Activated CD4-positive, alpha-beta T cell treated with anti-CD3 and anti-CD28 coated beads for 36 hours (primary cell): ENCODE results near the gene STAT1. TPM values are rescaled to one million over a fixed set of nuclear protein-coding genes. Genes with fewer than 3 reads are reported as not detected.

Experiments
- ATAC-seq: fragments of 200-7000 bp; cut with Tn5 transposase; one replicate; pipeline ENCODE4 v1.10.0; 2021; ENCODE audit warnings: mild to moderate bottlenecking, moderate library complexity
- CTCF ChIA-PET: fragments of 350-600 bp; sonication (Branson Sonifier 250); formaldehyde crosslinking; loops from one replicate; lab custom pipeline; 2021; ENCODE audit warnings: antibody characterized with exemption; lab: Charles Lee
- POLR2A ChIA-PET: fragments of 350-600 bp; sonication (Branson Sonifier 250); formaldehyde crosslinking; loops from one replicate; lab custom pipeline; 2021; ENCODE audit warnings: antibody characterized with exemption, inconsistent platforms; lab: Charles Lee
- DNase-seq: peaks from one replicate; pipeline ENCODE4 v3.0.0-alpha.2; 2020
- H3K27ac Mint-ChIP-seq: one replicate; pipeline ENCODE4 v1.8.0; 2021; ENCODE audit warnings: mixed read lengths
- H3K27me3 Mint-ChIP-seq: one replicate; pipeline ENCODE4 v1.8.0; 2021; ENCODE audit warnings: mixed read lengths
- H3K36me3 Mint-ChIP-seq: one replicate; pipeline ENCODE4 v1.8.0; 2021; ENCODE audit warnings: low read depth, mixed read lengths
- H3K4me1 Mint-ChIP-seq: one replicate; pipeline ENCODE4 v1.8.0; 2021; ENCODE audit warnings: mixed read lengths
- H3K4me3 Mint-ChIP-seq: one replicate; pipeline ENCODE4 v1.8.0; 2021; ENCODE audit warnings: mild to moderate bottlenecking, moderate library complexity, mixed read lengths
- H3K9me3 Mint-ChIP-seq: one replicate; pipeline ENCODE4 v1.8.0; 2021; ENCODE audit warnings: low read depth, mixed read lengths
- intact Hi-C, 2 experiments: fragments of 100-400 bp; cut with DNase I in 1 of 2; cut with micrococcal nuclease in 1 of 2; formaldehyde crosslinking; loops; one replicate each; pipeline versions ENCODE4 v1.14.2 to v1.15.1; 2022 to 2024; cut with DNase I, micrococcal nuclease
- total RNA-seq, 2 experiments: library from RNA; stranded (reverse); gene quantifications; one replicate each; pipeline ENCODE4 v1.2.3, GENCODE V29; 2021

STAT1 gene
- total RNA-seq, 2 experiments from 2014 or later = 317 to 343 TPM

DNA sequence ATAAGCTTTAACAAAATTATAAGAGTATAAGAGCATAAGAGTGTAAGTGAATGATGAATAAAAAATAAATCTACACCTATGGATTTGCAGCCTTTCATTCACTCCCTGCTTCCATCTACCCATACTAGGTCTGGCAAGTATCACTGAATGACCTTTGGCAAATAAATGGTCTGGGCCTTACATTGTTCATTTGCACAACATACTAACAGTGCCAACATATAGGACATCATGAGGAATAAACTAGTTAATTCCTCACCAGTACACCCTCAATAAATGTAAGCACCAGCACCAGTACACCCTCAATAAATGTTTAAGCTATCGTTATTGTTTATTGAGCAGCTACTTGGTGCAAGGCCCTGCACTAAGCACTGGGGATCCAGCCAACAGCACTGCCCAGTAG lies 26.9 kb downstream of the STAT1 start:
- POLR2A ChIA-PET = interaction anchor here (1.0 kb wide), 1 partner anchor 101 kb away, joined by 3 read pairs; no protein-coding TSS in a partner anchor

DNA sequence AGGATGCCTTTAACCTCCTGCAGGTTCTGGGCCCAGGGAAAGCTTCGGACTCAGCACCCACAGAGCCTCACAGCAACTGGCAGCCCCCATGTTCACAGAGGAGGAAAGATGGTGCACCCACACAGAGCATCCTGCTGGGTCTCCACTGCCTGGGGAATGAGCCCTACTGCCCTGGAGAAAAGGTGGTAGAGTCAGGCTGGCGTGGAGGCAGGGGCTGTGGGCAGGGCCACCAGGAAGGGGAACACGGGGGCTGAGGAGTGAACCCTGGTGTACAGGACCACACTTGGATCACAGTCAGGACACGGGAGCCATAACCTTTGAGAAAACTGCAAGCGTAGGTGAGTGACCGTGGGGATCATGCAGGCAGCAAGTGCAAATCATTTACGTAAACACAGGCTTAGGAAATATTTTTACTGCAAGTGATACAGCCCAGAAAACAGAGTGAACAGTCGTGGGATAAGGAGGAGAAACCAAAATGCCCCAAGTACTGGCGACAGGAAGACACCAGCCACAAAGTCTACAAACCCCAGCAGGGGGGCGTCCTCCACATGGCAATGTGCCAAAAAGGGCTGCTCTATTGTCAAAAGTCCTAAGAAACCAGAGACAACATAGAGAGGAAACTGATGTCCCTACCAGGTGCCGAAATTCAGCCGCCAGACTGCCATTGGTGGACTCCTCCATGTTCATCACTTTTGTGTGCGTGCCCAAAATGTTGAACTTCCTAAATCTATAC lies 27.6 kb downstream of the STAT1 start:
- peaks cover 91% of the 10 kb centered on the region for H3K36me3 Mint-ChIP-seq
- CTCF ChIA-PET = interaction anchor here (0.6 to 1.7 kb wide), 3 partner anchors 16 to 515 kb away, joined by 3 read pairs; no protein-coding TSS in a partner anchor
- H3K4me3 Mint-ChIP-seq = no peak overlapping the region
- DNase-seq (no peak), ATAC-seq (no peak)
- no peaks in the 10 kb centered on the region for H3K27me3 Mint-ChIP-seq
- H3K4me1 Mint-ChIP-seq = peaks cover 44% of the 10 kb centered on the region
- intact Hi-C loops = no loop called here
- no peaks in the 10 kb centered on the region for H3K9me3 Mint-ChIP-seq
- H3K27ac Mint-ChIP-seq = peak overlapping the region; percentile 55
- POLR2A ChIA-PET = no interaction called here

More for the DNA sequence above, 26.9 kb downstream of the STAT1 start:
- H3K36me3 Mint-ChIP-seq = peaks cover 86% of the 10 kb centered on the region
- intact Hi-C loops = no loop called here
- H3K27ac Mint-ChIP-seq = peak overlapping the region; percentile 39
- no peaks in the 10 kb centered on the region for H3K9me3 Mint-ChIP-seq
- H3K27me3 Mint-ChIP-seq = no peaks in the 10 kb centered on the region
- peaks cover 44% of the 10 kb centered on the region for H3K4me1 Mint-ChIP-seq
- no peak overlapping the region for H3K4me3 Mint-ChIP-seq
- CTCF ChIA-PET = interaction anchor here (0.6 to 1.7 kb wide), 5 partner anchors 12 to 514 kb away, joined by 3 to 6 read pairs (median 3); no protein-coding TSS in a partner anchor
- no peak for ATAC-seq
- no peak for DNase-seq

DNA sequence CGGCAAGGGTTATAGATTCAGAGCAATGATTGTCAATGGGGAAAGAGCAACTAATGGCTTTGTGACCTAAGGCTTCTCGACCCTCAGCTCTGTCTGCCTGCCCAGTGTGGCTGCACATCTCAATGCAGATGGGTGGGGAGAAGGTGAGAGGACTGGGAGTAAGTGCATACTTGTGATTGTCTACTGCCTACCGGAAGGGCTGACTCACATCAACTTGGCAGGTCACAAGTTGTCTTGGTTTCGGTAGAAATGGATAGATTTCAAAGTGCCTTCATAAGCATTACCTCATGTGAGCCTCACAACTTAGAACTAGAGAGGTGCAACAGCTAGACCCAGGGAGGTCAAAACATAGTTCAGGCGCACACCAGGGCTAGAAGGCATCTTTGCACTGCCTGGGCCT lies 29.4 kb downstream of the STAT1 start:
- H3K9me3 Mint-ChIP-seq = no peaks in the 10 kb centered on the region
- no peaks in the 10 kb centered on the region for H3K27me3 Mint-ChIP-seq
- H3K4me1 Mint-ChIP-seq = peaks cover 60% of the 10 kb centered on the region
- intact Hi-C loops = no loop called here
- peak overlapping the region; percentile 83 for H3K27ac Mint-ChIP-seq
- CTCF ChIA-PET = interaction anchor here (0.6 to 1.2 kb wide), 5 partner anchors 10 to 47 kb away, joined by 3 to 5 read pairs (median 3); no protein-coding TSS in a partner anchor
- ATAC-seq = peak; percentile 81
- H3K4me3 Mint-ChIP-seq = no peak overlapping the region
- H3K36me3 Mint-ChIP-seq = peaks cover 93% of the 10 kb centered on the region
- POLR2A ChIA-PET = no interaction called here
- peak; percentile 52 for DNase-seq

DNA sequence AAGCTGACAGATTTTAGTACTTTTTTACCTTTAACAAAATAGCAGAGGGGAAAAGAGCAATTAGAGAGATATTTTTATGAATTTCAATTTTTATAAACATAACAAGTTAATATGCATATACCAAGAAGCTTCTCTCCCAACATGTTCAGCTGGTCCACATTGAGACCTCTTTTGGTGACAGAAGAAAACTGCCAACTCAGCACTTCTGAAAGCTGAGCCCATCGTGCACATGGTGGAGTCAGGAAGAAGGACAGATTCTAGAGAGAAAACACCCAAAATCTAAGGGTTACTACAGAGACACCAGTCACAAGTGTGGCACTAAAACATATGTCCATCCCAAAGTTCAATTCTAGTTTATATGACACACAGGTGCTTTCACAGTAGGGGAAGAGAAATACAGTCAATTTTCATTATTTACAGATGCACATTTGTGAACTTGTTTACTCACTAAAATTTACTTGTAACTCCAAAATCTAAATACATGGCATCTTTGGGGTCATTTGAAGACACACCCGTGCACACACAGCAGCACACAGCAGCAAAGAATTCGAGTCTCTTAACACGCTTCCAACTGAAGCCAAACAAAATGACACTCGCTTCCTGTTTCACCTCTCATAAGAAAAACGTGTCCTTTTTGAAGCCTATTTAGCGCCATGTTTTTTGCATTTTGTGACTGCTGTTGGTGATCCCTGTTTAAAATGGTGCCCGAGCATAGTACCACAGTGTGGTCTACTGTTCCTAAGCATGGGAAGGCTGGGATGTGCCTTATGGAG lies 31.5 kb downstream of the STAT1 start:
- ATAC-seq = no peak
- H3K4me3 Mint-ChIP-seq = no peak overlapping the region
- ChIA-PET POLR2A (interaction anchor here (0.6 kb wide), 1 partner anchor 116 kb away, joined by 4 read pairs; no protein-coding TSS in a partner anchor), CTCF (interaction anchor here (0.7 to 1.8 kb wide), 5 partner anchors 8 to 22 kb away, joined by 3 to 4 read pairs (median 3); no protein-coding TSS in a partner anchor)
- H3K27ac Mint-ChIP-seq = peak overlapping the region; percentile 78
- intact Hi-C loops = no loop called here
- no peaks in the 10 kb centered on the region for H3K9me3 Mint-ChIP-seq
- no peak for DNase-seq
- H3K4me1 Mint-ChIP-seq = peaks cover 78% of the 10 kb centered on the region
- H3K36me3 Mint-ChIP-seq = peaks cover 94% of the 10 kb centered on the region
- H3K27me3 Mint-ChIP-seq = no peaks in the 10 kb centered on the region

DNA sequence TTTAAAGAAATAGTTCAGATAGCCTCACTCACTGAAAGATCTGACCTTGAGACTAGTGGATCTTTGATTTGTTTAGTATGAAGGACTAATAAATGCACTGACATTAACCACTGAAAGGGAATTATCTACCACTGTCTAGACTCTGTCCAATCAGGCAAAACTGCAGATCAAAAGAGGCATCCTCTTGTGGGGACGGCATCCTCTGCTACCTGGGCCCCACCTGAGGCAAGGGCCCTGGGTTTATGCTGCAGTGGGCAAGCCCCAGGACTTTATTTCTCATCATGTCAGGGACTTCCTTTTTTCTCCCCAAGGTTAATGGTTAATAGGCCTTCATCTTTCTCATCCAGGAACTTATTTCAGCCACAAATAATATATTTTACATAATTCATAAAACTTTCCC lies 32.2 kb downstream of the STAT1 start:
- Mint-ChIP-seq H3K27me3 (no peaks in the 10 kb centered on the region), H3K4me3 (no peak overlapping the region), H3K9me3 (no peaks in the 10 kb centered on the region), H3K4me1 (peaks cover 81% of the 10 kb centered on the region), H3K27ac (no peak overlapping the region), H3K36me3 (peaks cover 92% of the 10 kb centered on the region)
- CTCF ChIA-PET = interaction anchor here (1.2 to 1.8 kb wide), 2 partner anchors 14 to 16 kb away, joined by 3 to 4 read pairs; no protein-coding TSS in a partner anchor
- no peak for ATAC-seq
- POLR2A ChIA-PET = no interaction called here
- intact Hi-C loops = no loop called here
- no peak for DNase-seq

DNA sequence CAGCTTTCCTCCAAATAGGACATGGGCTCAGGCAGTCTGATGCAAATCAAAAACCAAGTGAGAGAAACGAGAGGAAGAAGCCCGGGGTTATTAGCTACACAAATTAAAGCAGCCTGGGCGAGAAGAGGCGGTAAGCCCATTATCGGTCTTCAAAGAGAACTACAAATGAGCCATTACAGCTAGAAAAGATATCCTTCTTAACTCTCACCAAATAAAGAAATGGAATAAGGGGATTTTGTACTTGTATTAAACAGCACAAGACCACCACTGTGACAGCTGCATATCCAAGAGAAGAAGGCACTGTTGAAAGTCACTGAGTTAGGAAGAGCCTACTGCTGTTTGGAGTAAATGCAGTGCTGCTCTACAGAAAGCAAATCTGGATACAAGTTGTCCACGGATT lies 32.6 kb downstream of the STAT1 start:
- intact Hi-C loops = no loop called here
- POLR2A ChIA-PET = no interaction called here
- no peak for DNase-seq
- peaks cover 93% of the 10 kb centered on the region for H3K36me3 Mint-ChIP-seq
- ATAC-seq = no peak
- no peaks in the 10 kb centered on the region for H3K9me3 Mint-ChIP-seq
- H3K27me3 Mint-ChIP-seq = no peaks in the 10 kb centered on the region
- peak overlapping the region; percentile 78 for H3K27ac Mint-ChIP-seq
- H3K4me1 Mint-ChIP-seq = peaks cover 82% of the 10 kb centered on the region
- H3K4me3 Mint-ChIP-seq = no peak overlapping the region
- CTCF ChIA-PET = no interaction called here

DNA sequence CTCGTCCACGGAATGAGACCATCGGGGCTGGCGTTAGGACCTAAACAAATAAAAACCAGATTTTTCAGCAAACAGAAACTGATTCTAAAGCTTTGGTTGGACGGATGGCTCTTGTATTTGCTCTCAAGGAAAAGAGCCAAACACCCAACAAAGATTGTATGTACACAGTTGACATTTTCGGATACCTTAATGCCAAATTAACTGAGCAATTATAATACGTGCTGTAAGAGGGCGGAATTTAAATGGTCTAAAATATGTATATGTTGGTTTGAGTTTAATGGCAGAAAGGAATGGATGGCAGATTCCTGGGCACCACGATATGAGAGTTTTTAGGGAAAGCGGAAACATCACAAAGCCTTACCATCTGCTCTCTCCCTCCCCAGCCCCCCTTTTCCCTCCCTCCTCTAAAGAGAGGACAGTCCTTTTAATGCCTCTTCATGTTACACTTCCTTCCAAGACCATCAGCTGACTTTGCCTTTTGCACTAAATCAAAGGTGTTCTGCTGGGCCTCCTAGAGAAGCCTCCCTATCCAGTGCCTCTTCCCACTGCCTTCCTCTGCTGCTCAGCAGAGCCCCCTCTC lies 33.3 kb downstream of the STAT1 start:
- intact Hi-C loops = no loop called here
- ATAC-seq (no peak), DNase-seq (no peak)
- Mint-ChIP-seq H3K4me3 (no peak overlapping the region), H3K36me3 (peaks cover 92% of the 10 kb centered on the region), H3K27ac (peak overlapping the region; percentile 78), H3K4me1 (peaks cover 76% of the 10 kb centered on the region), H3K9me3 (no peaks in the 10 kb centered on the region), H3K27me3 (no peaks in the 10 kb centered on the region)
- POLR2A ChIA-PET = no interaction called here
- CTCF ChIA-PET = interaction anchor here (0.6 kb wide), 1 partner anchor 27 kb away, joined by 3 read pairs; no protein-coding TSS in a partner anchor

GRCh38 chr2:190979906-190980629 lies 33.9 kb downstream of the STAT1 start:
- POLR2A ChIA-PET = no interaction called here
- H3K36me3 Mint-ChIP-seq = peaks cover 92% of the 10 kb centered on the region
- H3K4me1 Mint-ChIP-seq = peaks cover 69% of the 10 kb centered on the region
- H3K9me3 Mint-ChIP-seq = no peaks in the 10 kb centered on the region
- DNase-seq = no peak
- ATAC-seq = no peak
- H3K27me3 Mint-ChIP-seq = no peaks in the 10 kb centered on the region
- intact Hi-C loops = loop anchor here in 1 of 2 experiments (2.0 kb wide), 1 partner anchor 15 kb away; no protein-coding TSS in a partner anchor
- peak overlapping the region; percentile 78 for H3K27ac Mint-ChIP-seq
- no peak overlapping the region for H3K4me3 Mint-ChIP-seq
- CTCF ChIA-PET = interaction anchor here (0.6 kb wide), 1 partner anchor 28 kb away, joined by 3 read pairs; no protein-coding TSS in a partner anchor

DNA sequence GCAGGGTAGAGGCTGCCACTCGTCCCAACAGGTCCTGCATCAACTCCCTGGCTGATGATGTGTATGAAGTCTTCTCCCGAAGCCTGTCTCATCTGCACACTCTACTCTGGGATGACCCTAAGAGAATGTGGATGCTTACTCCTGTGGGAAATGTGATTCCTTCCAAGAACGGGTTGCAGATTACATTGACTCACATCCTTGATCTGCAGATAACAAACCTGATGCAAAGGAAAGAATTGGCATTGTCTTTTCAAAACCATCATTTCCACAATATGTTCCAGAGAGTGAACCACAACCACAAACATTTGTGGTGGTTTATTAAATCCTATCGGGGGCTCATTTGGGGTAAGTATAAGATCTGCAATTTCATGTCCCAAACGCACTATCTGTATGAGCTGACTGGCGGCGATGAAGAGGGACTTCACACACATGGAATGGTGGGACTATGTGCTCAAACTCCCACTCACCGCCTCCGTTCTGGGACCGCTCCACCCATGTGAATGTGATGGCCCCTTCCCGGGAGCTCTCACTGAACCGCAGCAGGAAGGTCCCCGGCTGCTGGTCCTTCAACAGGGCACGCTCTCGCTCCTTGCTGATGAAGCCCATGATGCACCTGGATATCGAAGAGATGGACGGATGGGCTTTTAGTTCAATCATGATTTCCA lies 35.5 kb downstream of the STAT1 start:
- no peaks in the 10 kb centered on the region for H3K27me3 Mint-ChIP-seq
- H3K4me3 Mint-ChIP-seq = no peak overlapping the region
- H3K27ac Mint-ChIP-seq = peak overlapping the region; percentile 74
- DNase-seq = no peak
- ChIA-PET CTCF (interaction anchor here (0.8 kb wide), 1 partner anchor 706 kb away, joined by 4 read pairs; no protein-coding TSS in a partner anchor), POLR2A (interaction anchor here (0.7 kb wide), 1 partner anchor 10 kb away, joined by 5 read pairs; no protein-coding TSS in a partner anchor)
- ATAC-seq = no peak
- peaks cover 92% of the 10 kb centered on the region for H3K36me3 Mint-ChIP-seq
- H3K9me3 Mint-ChIP-seq = no peaks in the 10 kb centered on the region
- intact Hi-C loops = loop anchor here in 1 of 2 experiments (2.0 kb wide), 1 partner anchor 14 kb away; no protein-coding TSS in a partner anchor
- peaks cover 57% of the 10 kb centered on the region for H3K4me1 Mint-ChIP-seq

DNA sequence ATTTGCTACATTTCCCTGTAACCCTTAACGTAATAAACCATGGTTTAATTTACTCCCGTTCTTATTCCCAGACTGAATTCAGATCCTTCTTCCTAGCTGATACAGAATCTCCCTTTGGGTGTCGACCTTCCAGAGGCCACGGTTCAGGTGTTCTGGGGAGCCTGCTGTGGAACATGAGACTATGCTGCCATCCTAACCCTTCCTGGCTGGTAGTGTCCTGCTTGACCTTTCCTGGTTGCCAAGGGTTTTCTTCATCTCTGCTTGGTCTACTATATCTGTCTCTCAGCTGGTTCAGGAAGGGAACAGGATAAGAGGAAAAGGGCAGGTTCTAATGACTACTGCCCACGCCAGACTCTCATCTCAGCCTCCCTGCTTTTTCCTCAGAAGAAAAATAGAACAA lies 36.5 kb downstream of the STAT1 start:
- no peak for DNase-seq
- Mint-ChIP-seq H3K36me3 (peaks cover 89% of the 10 kb centered on the region), H3K4me3 (no peak overlapping the region), H3K9me3 (no peaks in the 10 kb centered on the region), H3K4me1 (peaks cover 49% of the 10 kb centered on the region), H3K27me3 (no peaks in the 10 kb centered on the region), H3K27ac (peak overlapping the region; percentile 67)
- ChIA-PET CTCF (no interaction called here), POLR2A (no interaction called here)
- ATAC-seq = no peak
- intact Hi-C loops = loop anchor here in 1 of 2 experiments (2.0 kb wide), 1 partner anchor 15 kb away; no protein-coding TSS in a partner anchor
